Endometrium (tissue), 2 donors: Measurements from ENCODE around the gene OR13D1.
"Not testable (repeated sequence)": the region's sequence is repeated elsewhere in the genome, so short reads cannot be mapped to it uniquely, and the experiment has no call there.

ENCODE experiments used
- FAIRE-seq: peaks from 2 replicates; lab custom pipeline; 2012; peaks lifted over from hg19 to GRCh38; lab: Jason Lieb, UNC
- donor health status: control.
- donor health status: control.

OR13D1 gene, protein sequence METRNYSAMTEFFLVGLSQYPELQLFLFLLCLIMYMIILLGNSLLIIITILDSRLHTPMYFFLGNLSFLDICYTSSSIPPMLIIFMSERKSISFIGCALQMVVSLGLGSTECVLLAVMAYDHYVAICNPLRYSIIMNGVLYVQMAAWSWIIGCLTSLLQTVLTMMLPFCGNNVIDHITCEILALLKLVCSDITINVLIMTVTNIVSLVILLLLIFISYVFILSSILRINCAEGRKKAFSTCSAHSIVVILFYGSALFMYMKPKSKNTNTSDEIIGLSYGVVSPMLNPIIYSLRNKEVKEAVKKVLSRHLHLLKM

DNA sequence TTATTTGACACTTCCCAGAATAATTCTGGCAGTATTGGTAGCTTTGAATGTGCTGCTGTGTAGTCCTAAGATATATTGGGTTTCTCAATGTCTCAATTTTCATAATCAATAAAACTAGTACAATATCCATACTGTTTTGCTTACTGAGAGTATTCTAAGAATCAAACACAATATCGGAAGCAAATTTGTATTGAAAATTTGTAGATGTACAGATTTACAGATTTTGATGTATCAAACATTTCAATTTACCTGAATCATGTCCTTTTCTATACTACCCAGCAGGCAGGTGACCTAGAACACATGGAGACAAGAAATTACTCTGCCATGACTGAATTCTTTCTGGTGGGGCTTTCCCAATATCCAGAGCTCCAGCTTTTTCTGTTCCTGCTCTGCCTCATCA, at the start of gene OR13D1:
Gene OR13D1 (plus strand): TSS at position 301 of the 400 bp plus-strand sequence. CDS start 0 bp downstream, at position 301.
- no peak for FAIRE-seq

DNA sequence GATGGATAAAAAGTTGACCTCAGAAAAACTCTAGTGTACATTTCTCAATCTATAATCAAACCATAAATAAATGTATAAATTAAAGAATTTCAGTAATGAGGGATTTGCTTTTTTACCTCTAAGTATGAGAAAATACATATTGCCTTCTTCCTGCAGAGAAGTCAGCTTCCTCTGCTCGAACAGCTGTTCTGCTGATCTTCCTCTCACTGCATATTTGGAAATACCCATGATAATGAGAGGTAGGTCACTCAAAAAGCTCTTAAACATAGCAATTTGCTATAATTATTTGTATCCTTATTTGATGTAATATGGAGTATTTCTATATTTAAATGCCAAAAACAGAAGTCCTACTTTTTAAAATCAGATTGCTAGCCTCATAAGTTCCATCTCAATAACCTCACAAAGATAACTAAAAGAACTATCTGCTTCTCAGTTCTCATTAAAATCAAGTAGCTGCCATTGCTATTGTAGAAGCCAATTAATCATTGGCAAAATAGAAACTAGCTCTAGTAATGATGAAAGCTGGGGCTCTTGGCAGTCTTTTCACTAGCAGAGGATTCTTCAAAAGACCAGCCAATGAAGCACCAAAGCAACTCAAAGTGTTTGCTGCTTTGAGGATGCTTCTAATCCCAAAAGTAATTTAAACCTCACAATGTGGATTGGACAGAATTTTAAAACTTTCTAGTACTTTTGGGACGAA, 35.7 kb upstream of the OR13D1 start:
- FAIRE-seq = no peak

DNA sequence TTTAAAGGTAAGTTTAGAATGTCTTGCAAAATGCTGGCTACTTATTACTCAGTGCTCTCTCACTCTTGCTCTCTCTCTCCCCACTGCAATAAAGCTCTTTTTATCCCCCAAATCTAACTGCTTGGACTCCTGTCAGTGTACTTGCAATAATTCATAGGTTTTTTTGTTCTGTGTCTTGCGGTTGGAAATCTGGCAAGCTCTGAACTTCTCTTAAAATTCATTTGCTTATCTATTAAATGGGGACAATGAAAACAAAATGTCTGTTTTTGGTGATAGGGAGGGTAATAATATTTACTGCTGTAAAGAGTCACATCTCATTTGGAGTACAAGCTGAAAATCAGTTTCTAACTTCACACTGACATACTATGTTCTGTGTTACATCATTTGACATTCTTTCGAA, 18.7 kb upstream of the OR13D1 start:
- no peak for FAIRE-seq

DNA sequence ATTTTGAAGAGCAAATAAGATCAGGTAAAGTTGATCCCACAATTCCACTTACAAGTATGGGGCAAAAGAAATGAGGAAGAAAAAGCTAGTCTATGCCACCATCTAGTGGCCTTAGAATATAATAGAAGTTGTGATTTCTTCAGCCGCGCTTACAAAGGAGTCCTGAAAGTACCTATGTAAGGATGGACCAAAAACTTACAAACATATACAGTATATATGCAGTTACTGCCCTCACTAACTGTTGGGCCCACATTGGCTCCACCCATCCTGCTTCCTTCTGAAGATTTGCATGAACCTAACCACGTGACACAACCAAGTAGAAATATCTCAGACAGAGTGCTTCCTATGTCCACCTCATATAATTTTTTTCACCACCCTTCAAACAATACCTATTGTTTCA, 11.7 kb upstream of the OR13D1 start:
- FAIRE-seq = peak; percentile 87

DNA sequence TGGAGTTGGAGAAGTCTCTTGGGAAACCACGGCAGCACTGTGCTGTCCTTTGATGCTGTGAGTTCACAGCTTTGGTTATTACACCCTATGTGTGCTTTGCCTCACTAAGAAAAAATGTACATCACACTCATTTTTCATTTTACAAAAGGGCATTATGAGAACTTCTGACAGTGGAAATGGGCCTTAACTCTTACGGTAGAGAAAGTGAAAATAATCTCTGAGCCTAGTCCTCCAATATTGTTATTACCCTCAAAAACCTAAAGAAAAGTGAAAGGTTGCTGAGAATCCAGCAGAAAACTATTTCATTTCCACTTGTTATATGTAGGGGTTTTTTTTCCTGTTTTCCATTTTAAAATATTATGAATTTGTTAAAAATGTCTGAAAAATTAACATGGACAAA, 8.2 kb upstream of the OR13D1 start:
- FAIRE-seq = no peak

DNA sequence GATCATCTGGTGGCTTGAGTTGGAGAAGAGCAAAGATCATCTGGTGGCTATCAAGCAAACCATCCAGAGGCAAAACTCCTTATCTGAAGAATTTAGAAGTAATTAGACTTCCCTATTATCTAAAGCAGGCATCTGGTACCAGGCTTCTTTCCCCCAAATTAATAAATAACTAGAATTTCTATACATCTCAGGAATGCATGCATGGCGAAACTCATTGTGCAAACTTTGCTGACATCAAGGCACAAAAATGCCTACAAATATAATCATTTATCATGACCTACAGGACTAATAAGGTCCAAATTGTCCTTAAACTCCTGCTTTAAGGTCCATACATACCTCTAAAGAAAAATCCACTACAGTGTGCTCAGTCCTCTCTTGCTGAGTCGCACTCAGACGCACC, 6.0 kb downstream of the OR13D1 start:
- no peak for FAIRE-seq

DNA sequence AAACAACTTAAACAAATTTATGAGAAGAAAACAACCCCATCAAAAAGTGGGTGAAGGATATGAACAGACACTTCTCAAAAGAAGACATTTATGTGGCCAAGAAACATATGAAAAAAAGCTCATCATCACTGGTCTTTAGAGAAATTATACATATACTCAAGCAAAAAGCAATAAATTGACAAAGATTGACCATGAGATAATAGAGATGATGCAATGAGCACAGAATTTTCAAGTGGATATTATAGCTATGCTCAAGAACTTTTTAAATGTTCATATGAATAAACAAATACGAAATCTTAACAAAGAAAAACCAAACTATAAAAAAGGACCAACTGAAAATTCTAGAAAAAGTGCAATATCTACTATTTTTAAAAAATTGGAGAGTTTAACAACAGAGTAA, 14.4 kb downstream of the OR13D1 start:
- not testable (repeated sequence) for FAIRE-seq

DNA sequence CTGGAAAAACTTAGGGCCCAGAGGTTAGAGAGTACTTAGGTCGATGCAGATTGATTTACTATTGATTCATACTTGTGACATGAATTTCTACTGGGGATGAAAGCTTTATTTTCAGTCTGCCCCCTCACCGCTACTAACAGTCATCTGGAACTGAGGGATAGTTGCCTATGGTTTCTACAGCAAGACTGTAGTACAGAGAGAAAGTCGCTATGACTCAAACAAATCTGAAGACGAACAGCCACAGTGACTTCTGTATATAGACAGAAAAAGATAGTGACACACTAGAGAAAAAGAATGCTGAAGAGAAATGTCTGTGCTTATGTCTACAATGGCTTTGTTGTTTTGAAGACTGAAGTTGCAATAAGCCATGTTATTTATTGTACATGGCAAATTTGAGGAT, 17.3 kb downstream of the OR13D1 start:
- FAIRE-seq = no peak

DNA sequence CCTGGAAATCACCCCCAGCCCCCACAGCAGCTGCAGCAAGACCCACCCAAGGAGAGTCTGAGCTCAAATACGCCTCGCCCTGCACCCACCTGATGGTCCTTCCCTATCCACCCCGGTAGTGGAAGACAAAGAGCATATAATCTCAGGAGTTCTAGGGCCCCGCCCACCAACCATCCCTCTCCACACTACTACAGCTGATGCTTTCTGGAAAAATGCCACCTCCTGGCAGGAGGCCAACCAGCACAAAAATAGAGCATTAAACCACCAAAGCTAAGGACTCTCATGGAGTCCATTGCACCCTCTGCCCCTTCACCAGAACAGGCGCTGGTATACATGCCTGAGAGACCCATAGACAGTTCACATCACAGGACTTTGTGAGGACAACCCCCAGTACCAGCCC, 30.7 kb downstream of the OR13D1 start:
- no peak for FAIRE-seq

DNA sequence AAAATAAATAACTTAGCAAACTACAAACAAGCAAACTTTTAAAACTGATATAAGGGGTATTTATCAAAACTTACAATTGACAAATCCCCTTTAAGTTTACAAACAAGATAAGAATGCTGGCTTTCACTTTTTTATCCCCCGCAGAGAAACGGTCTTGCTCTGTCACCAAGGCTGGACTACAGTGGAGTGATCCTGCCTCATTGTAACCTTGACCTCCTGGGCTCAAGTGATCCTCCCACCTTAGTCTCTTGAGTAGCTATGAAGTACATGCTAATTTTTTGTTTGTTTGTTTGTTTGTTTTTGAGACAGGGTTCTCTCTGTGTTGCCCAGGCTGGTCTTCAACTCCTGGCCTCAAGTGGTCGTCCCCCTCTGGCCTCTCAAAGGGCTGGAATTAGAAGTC, 44.1 kb downstream of the OR13D1 start:
- FAIRE-seq = no peak

DNA sequence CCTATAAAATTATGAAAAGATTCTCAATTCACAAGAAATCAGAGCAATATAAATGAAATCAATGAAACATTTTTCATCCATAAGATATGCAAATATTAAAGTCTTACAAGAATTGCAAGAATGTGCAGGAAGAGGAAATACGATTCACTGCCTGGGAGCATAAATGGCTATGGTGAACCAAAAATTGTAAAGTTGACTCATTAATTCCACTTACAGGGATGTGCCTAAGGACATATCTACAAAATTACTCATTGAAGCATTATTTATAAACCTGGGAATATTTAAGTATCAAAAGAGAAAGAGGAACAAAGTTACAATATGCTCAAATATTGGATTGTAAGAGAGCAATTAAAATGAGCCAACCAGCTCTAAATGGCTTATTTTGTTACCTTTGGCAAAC, 46.3 kb downstream of the OR13D1 start:
- no peak for FAIRE-seq

DNA sequence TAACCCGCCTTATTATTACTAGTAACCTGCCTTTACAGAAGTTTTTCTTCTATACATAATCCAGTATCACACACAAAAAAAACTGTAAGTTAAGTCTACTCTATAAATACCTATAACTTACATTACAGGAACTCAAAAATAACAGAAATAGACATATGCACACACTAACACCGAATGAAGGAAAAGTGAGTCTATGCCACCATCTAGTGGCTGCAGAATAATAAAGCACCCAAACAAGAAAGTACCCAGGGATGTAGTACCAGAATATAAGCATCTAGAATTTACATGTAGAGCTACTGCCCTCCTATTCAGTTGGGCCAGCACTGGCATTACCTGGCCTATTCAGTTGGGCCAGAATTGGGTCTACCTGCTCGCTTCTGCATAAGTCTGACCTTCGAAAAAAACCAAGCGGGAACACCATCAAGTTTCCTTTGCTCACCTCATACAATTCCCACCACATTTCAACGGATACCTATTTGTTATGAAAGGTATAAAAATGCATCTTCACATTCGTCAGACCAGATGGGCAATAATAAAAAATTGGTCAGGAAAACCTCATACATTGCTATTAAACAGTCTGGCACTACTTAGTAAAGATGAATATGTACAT, 49.2 kb downstream of the OR13D1 start:
- FAIRE-seq = peak; percentile 85
